SK-N-MC (cell line): ENCODE results near the gene SH2D3A.
A peak's percentile ranks its signal among the peaks of the same experiment; 100 is the strongest.
"Not testable (repeated sequence)": the region's sequence is repeated elsewhere in the genome, so short reads cannot be mapped to it uniquely, and the experiment has no call there.

Experiments used
- DNase-seq: peaks from one replicate; pipeline ENCODE4 v3.0.0-alpha.2; 2011; ENCODE audit warnings: low read depth, low spot score
- H3K27ac ChIP-seq: fragments of 200-600 bp; sonication (generic); 2 replicates; pipeline ENCODE4 v1.5.1; 2016; ENCODE audit warnings: mixed run types
- H3K36me3 ChIP-seq: fragments of 200-600 bp; sonication (generic); 2 replicates; pipeline ENCODE4 v1.6.1; 2017; ENCODE audit warnings: antibody characterized with exemption, low read length, mixed read lengths; ENCODE audit not compliant: insufficient read depth
- H3K4me3 ChIP-seq: fragments of 200-600 bp; sonication (generic); 2 replicates; pipeline ENCODE4 v1.5.1; 2016
- H3K9ac ChIP-seq: fragments of 200-600 bp; sonication (generic); 2 replicates; pipeline ENCODE4 v1.8.0; 2017; ENCODE audit warnings: mixed run types, mixed read lengths; ENCODE audit not compliant: insufficient read length
- H3K9me3 ChIP-seq: fragments of 200-600 bp; sonication (generic); 2 replicates; pipeline ENCODE4 v1.6.1; 2017; ENCODE audit warnings: low read depth, mild to moderate bottlenecking, antibody characterized with exemption, low read length, moderate library complexity, mixed read lengths
- EZH2 ChIP-seq: fragments of 200-600 bp; sonication (generic); IDR thresholded peaks from one replicate; pipeline ENCODE4 v1.6.1; 2017; ENCODE audit warnings: antibody characterized with exemption
- FOXP2 ChIP-seq: optimal IDR thresholded peaks from 2 replicates; pipeline ENCODE3; 2011; ENCODE audit warnings: mild to moderate bottlenecking, moderate library complexity; ENCODE audit not compliant: insufficient read depth; ENCODE audit errors: extremely low read length, control extremely low read depth
- POLR2AphosphoS5 ChIP-seq: IDR thresholded peaks from 2 replicates; pipeline ENCODE4 v1.6.1; 2012; ENCODE audit warnings: mild to moderate bottlenecking, low read depth, low read length, borderline replicate concordance

Gene SH2D3A

DNA sequence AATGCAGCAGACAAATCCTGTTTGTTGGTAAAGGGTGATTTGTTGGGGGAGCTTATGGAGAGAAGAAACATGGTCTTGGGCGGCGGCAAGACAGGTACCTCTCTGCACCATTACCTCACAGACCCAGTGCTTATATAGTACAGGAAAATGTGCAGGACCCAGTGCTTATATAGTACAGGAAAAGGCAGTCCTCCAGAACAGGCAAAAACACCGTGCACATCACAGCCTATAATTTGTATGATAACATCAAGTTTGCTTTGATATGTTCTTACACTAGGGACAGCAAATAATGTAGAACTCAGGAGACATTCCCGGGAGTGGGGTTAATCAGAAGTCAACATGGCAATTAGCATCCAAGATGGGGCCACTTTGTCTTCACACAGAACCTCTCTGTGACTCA, 26.2 kb upstream of the SH2D3A start:
- TF ChIP-seq POLR2AphosphoS5 (no peak), EZH2 (no peak), FOXP2 (no peak)
- Histone ChIP-seq H3K9me3 (0 out of 2 replicates have a peak, but pooled peaks cover 5% of the 10 kb centered on the region), H3K4me3 (no peak overlapping the region), H3K9ac (no peak overlapping the region), H3K27ac (no peak overlapping the region), H3K36me3 (no peaks in the 10 kb centered on the region)
- DNase-seq: no peak

DNA sequence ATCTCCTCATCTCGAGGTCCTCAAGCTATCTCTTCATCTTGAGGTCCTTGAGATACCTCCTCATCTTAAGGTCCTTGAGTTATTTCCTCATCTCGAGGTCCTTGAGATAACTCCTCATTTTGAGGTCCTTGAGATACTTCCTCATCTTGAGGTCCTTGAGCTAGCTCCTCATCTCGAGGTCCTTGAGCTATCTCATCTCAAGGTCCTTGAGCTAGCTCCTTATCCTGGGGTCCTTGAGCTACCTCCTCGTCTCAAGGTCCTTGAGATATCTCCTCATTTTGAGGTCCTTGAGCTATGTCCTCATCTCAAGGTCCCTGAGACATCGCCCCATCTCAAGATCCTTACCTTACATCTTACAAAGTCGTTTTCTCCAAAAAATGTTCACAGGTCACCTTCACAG, 24.0 kb upstream of the SH2D3A start:
- Histone ChIP-seq H3K4me3 (no peak overlapping the region), H3K9ac (no peak overlapping the region), H3K9me3 (0 out of 2 replicates have a peak, but pooled peaks cover 5% of the 10 kb centered on the region), H3K27ac (no peak overlapping the region), H3K36me3 (no peaks in the 10 kb centered on the region)
- DNase-seq: no peak
- TF ChIP-seq EZH2: no peak

DNA sequence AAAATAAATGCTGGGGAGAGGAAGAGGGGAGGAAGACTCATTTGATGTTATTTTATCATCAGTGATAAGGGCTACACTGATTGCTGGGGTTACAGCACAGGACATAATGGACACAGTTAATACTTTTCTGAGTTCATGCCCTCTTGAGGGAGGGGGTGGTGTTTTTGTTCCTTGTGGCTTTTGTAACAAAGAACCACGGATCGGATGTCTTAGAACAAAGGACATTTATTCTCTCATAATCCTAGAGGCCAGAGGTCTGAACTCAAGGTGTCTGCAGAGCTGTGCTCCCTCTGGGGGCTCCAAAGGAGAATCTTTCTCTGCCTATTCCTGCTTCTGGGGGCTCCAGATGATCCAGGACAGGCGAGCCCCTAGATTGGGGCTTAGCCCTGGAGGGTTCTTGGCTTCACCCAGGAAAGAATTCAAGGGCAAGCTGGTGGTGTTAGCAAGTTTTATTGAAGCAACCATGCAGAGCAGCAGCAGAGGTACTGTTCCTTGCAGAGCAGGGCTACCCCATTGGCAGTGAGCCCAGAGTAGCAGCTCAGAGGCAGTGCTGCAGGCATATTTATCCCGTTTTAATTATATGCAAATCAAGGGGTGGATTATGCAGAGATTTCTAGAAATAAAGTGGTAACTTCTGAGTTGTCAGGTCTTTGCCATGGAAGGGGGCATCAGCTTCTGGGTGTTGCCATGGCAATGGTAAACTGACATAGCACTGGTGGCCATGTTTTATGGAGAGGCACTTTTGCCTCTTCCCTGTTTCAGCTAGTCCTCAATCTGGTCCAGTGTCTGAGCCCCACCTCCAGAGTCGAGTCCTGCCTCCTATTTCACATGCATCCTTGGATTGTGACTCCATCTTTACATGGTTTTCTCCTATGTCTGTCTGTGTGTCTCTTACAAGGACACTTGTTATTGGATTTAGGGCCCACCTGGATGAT, 23.2 kb upstream of the SH2D3A start:
- TF ChIP-seq EZH2: no peak
- TF ChIP-seq FOXP2: no peak
- TF ChIP-seq POLR2AphosphoS5: peak; percentile 34; the same call in 1 of the 2 replicates
- Histone ChIP-seq H3K36me3 (no peaks in the 10 kb centered on the region), H3K4me3 (peak overlapping the region; percentile 43), H3K27ac (peak overlapping the region; percentile 80), H3K9ac (no peak overlapping the region), H3K9me3 (0 out of 2 replicates have a peak, but pooled peaks cover 5% of the 10 kb centered on the region)
- peak; percentile 65 for DNase-seq

DNA sequence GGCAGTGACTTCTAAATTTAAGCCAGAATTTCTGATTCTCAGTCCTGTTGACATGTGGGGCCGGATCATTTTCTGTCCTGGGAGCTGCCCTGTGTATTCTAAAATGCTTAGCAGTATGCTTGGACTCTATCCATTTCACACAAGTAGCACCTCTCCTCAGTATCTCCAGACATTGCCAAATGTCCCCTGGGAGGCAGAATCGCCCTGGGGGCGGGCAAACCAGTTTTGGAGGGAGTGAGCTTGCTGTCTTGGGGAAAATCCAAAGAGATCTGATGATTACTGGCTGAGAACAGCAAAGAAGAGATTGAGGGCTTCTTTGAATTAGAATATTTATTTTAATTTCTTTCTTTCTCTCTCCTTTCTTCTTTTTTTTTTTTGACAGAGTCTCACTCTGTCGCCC, 21.7 kb upstream of the SH2D3A start:
- Histone ChIP-seq H3K27ac (no peak overlapping the region), H3K9me3 (no peaks in the 10 kb centered on the region), H3K36me3 (no peaks in the 10 kb centered on the region), H3K9ac (no peak overlapping the region), H3K4me3 (no peak overlapping the region)
- no peak for TF ChIP-seq POLR2AphosphoS5
- TF ChIP-seq FOXP2: no peak
- TF ChIP-seq EZH2: no peak
- no peak for DNase-seq

DNA sequence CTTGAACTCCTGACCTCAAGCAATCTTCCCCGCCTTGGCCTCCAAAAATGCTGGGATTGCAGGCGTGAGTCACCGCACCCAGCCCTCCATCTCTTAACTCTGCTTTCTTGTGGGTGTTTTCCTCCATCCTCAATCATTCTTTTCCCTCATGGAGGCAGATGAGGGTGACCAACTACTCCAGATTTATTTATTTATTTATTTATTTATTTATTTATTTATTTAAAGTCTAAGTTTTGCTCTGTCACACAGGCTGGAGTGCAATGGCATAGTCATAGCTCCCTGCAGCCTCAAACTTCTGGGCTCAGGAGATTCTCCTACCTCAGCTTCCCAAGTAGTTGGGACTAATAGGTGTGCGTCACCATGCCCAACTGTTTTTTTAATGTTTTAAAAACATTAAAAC, 20.2 kb upstream of the SH2D3A start:
- TF ChIP-seq FOXP2 (no peak), EZH2 (no peak), POLR2AphosphoS5 (no peak)
- Histone ChIP-seq H3K36me3 (no peaks in the 10 kb centered on the region), H3K4me3 (no peak overlapping the region), H3K9me3 (no peaks in the 10 kb centered on the region), H3K9ac (no peak overlapping the region), H3K27ac (no peak overlapping the region)
- DNase-seq: no peak

DNA sequence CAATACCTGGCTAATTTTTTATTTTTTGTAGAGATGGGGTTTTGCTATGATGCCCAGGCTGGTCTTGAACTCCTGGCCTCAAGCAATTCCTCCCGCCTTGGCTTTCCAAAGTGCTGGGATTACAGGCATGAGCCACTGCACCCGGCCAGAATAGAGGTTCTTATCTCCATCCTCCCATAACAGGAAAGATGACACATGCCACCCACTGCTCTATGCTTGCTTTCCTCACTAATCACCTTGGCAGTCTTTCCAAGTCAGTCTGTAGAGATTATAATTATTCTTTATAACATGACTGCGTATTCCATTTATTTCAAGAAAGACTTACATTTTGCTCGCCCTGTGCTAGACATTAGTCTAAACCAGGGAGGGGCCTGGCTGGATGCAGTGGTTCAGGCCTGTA, 12.0 kb upstream of the SH2D3A start:
- no peak overlapping the region for H3K27ac ChIP-seq
- H3K9me3 ChIP-seq: no peaks in the 10 kb centered on the region
- TF ChIP-seq FOXP2: no peak
- TF ChIP-seq EZH2: no peak
- no peak for TF ChIP-seq POLR2AphosphoS5
- H3K36me3 ChIP-seq: no peaks in the 10 kb centered on the region
- H3K4me3 ChIP-seq: no peak overlapping the region
- H3K9ac ChIP-seq: no peak overlapping the region
- no peak for DNase-seq

DNA sequence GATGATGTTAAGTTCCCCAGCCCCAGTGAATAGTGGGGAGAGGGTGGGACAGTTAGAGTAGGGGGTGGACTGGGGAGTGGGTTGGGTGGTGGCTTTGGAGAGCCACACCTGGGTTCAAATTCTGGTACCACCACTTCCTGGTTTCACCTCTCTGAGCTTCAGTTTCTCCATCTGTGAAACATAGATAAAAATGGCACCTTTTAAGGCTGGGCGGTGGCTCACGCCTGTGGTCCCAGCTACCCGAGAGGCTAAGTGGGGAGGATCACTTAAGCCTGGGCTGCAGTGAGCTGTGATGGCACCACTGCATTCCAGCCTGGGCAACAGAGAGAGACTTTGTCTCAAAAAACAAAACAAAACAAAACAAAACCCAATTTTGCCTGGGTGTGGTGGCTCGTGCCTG, 11.2 kb upstream of the SH2D3A start:
- Histone ChIP-seq H3K9ac (no peak overlapping the region), H3K9me3 (no peaks in the 10 kb centered on the region), H3K4me3 (no peak overlapping the region), H3K27ac (no peak overlapping the region), H3K36me3 (no peaks in the 10 kb centered on the region)
- DNase-seq: no peak
- TF ChIP-seq FOXP2: no peak
- no peak for TF ChIP-seq EZH2
- no peak for TF ChIP-seq POLR2AphosphoS5

DNA sequence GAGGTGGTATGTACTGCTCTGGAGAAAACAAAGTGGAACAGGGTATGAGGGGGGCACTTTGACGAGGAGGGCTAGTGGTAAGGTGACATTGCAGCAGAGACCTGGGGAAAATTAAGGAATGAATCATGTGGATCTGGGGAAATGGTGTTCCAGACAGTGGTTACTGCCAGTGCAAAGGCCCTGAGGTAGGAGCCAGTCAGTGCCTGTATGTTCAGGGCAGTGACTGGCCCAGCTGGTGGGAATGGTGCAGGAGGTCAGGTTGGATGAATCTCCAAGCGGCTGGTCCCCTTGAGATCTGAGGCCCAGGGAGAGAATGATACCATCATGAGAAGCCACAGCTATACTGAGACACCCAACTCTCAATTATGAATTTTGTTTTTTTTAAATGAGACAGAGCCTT, 10.2 kb upstream of the SH2D3A start:
- TF ChIP-seq EZH2: no peak
- no peak for TF ChIP-seq POLR2AphosphoS5
- TF ChIP-seq FOXP2: no peak
- no peak for DNase-seq
- Histone ChIP-seq H3K9me3 (no peaks in the 10 kb centered on the region), H3K4me3 (no peak overlapping the region), H3K9ac (no peak overlapping the region), H3K27ac (no peak overlapping the region), H3K36me3 (no peaks in the 10 kb centered on the region)

DNA sequence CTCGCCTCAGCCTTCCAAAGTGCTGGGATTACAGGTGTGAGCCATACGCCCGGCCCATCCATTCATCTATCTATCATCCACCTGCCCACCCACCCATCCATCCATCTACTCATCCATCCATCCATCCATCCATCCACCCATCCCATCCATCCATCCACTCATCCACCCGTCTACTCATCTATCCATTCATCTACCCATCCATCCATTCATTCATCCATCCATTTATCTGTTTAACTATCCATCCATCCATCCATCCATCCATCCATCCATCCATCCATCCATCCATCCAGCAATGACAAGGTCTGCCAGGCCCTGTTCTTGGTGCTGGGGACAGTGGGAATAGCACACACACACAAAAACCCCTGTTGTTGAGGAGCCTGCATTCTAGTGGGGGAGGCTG, 9.8 kb upstream of the SH2D3A start:
- Histone ChIP-seq H3K36me3 (no peaks in the 10 kb centered on the region), H3K9me3 (no peaks in the 10 kb centered on the region), H3K27ac (no peak overlapping the region), H3K9ac (no peak overlapping the region), H3K4me3 (no peak overlapping the region)
- DNase-seq: no peak
- no peak for TF ChIP-seq POLR2AphosphoS5
- TF ChIP-seq EZH2: no peak
- no peak for TF ChIP-seq FOXP2

DNA sequence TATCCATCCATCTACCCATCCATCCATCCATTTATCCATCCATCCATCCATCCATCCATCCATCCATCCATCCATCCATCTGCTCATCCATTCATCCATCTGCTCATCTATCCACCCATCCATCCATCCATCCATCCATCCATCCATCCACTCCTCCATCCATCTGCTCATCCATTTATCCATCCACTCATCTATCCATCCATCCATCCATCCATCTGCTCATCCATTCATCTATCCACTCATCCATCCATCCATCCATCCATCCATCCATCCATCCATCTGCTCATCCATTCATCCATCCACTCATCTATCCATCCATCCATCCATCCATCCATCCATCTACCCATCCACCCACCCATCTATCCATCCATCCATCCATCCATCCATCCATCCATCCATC, 8.8 kb upstream of the SH2D3A start:
- H3K36me3 ChIP-seq: not testable (repeated sequence)

More for the DNA sequence above, 8.8 kb upstream of the SH2D3A start:
- H3K4me3 ChIP-seq, DNase-seq, H3K9ac ChIP-seq, H3K9me3 ChIP-seq, H3K27ac ChIP-seq: not testable (repeated sequence)
